Mucosa of descending colon (tissue), 3 donors: ENCODE results near the gene RPH3AL. TPM values are rescaled to one million over a fixed set of nuclear protein-coding genes. Genes with fewer than 3 reads are reported as not detected.

Experiments used
- ATAC-seq: fragments of 200-7000 bp; cut with Tn5 transposase; one replicate; pipeline ENCODE4 v1.9.1; 2020; ENCODE audit warnings: mild to moderate bottlenecking, moderate library complexity
- DNase-seq, 3 donors: peaks; one replicate each; pipeline ENCODE4 v3.0.0-alpha.2; 2020
- H3K36me3 ChIP-seq: fragments of 200-600 bp; one replicate; pipeline ENCODE4 v1.8.0; 2021; ENCODE audit warnings: low read depth, mild to moderate bottlenecking
- H3K4me1 ChIP-seq: fragments of 200-600 bp; one replicate; pipeline ENCODE4 v1.8.0; 2021; ENCODE audit warnings: low read depth, mild to moderate bottlenecking
- H3K4me3 ChIP-seq: fragments of 200-600 bp; one replicate; pipeline ENCODE4 v1.8.0; 2021; ENCODE audit warnings: mild to moderate bottlenecking
- H3K9me3 ChIP-seq: fragments of 200-600 bp; one replicate; pipeline ENCODE4 v1.8.0; 2021; ENCODE audit warnings: mild to moderate bottlenecking
- CTCF ChIP-seq: fragments of 200-600 bp; IDR thresholded peaks from one replicate; pipeline ENCODE4 v1.8.0; 2022; ENCODE audit warnings: antibody characterized with exemption, mild to moderate bottlenecking
- intact Hi-C, 2 donors: fragments of 100-400 bp; cut with DNase I in 1 of 2; cut with micrococcal nuclease in 1 of 2; formaldehyde crosslinking; loops; one replicate each; pipeline versions ENCODE4 v1.11.0 to v1.11.1; 2022; cut with DNase I, micrococcal nuclease
- total RNA-seq, 3 donors: library from RNA; stranded (reverse); fragmentation: NEBNext Ultra II Directional in 2 of 3; extraction: Animal tissue kit (Norgen Biotek cat#: 25700) in 2 of 3; gene quantifications; one replicate each; pipeline versions ENCODE4 v1.2.1 to v1.2.4, GENCODE V29; 2021 to 2023
- donor health status: DM: no; HTN: no; CAD: no; lungs with moderate emphysema.
- donor health status: DM: no; HTN: no; CAD: no.
- donor health status: DM: no; HTN: yes; CAD: no.

Gene RPH3AL
- total RNA-seq, 3 donors from 2014 or later = 24.0 to 44.1 (median 36.7) TPM

GRCh38 chr17:282000-282911, 70.4 kb downstream of the RPH3AL start:
- no peak for ATAC-seq
- no peaks in the 10 kb centered on the region for H3K9me3 ChIP-seq
- H3K36me3 ChIP-seq = no peaks in the 10 kb centered on the region
- no peaks in the 10 kb centered on the region for H3K4me1 ChIP-seq
- TF ChIP-seq CTCF = no peak
- DNase-seq = peak in 1 of 3 donors; percentile 10
- intact Hi-C loops = no loop called here
- H3K4me3 ChIP-seq = no peak overlapping the region

DNA sequence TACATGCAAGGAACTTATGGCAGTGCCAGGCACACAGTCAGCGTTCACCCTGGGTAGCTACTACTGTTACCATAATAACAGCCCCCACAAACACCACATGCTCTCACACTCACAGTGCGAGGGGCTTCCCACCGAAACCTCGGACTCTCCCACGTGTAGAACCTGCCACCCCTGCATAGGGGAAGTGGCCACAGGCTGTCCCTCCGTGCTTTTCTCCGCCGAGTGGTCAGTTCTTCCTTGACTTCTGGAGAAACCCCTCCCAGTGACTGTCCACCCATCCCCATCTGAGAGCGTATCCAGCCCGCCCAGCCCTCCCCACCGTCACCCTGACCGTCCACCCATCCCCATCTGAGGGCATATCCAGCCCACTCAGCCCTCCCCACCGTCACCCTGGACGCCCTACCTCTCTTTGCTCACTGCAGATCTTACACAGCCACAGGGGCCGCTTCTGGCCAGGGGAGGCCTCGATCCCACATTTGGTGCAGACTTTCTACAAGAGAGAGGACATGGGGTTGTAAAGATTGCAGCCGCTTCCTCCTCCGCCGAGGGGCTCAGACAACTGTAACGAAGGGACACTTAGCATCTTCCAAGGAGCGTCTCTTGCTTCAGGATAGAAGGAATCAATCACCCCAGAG, 71.1 kb downstream of the RPH3AL start:
- H3K4me3 ChIP-seq = no peak overlapping the region
- H3K9me3 ChIP-seq = no peaks in the 10 kb centered on the region
- intact Hi-C loops = no loop called here
- no peaks in the 10 kb centered on the region for H3K4me1 ChIP-seq
- DNase-seq = peak in 1 of 3 donors; percentile 29
- TF ChIP-seq CTCF = no peak
- no peaks in the 10 kb centered on the region for H3K36me3 ChIP-seq
- no peak for ATAC-seq

- TF ChIP-seq CTCF = no peak
- Histone ChIP-seq H3K4me3 (no peak overlapping the region), H3K9me3 (no peaks in the 10 kb centered on the region), H3K4me1 (no peaks in the 10 kb centered on the region), H3K36me3 (no peaks in the 10 kb centered on the region)
- ATAC-seq = no peak
- intact Hi-C loops = no loop called here
- DNase-seq = no peak
These were observed 71.7 kb downstream of the RPH3AL start for GRCh38 chr17:280901-281300.

GRCh38 chr17:280216-280615, 72.4 kb downstream of the RPH3AL start:
- DNase-seq = no peak
- Histone ChIP-seq H3K4me1 (no peaks in the 10 kb centered on the region), H3K36me3 (no peaks in the 10 kb centered on the region)

GRCh38 chr17:279776-280175, 72.8 kb downstream of the RPH3AL start:
- Histone ChIP-seq H3K4me3 (no peak overlapping the region), H3K36me3 (no peaks in the 10 kb centered on the region), H3K4me1 (no peaks in the 10 kb centered on the region), H3K9me3 (no peaks in the 10 kb centered on the region)
- DNase-seq (no peak), ATAC-seq (no peak)
- no peak for TF ChIP-seq CTCF
- intact Hi-C loops = no loop called here

More at GRCh38 chr17:280216-280615, 72.4 kb downstream of the RPH3AL start:
- Histone ChIP-seq H3K4me3 (no peak overlapping the region), H3K9me3 (no peaks in the 10 kb centered on the region)
- no peak for TF ChIP-seq CTCF
- intact Hi-C loops = no loop called here
- no peak for ATAC-seq
